ENCODE results near the gene OR5K1.

DNA sequence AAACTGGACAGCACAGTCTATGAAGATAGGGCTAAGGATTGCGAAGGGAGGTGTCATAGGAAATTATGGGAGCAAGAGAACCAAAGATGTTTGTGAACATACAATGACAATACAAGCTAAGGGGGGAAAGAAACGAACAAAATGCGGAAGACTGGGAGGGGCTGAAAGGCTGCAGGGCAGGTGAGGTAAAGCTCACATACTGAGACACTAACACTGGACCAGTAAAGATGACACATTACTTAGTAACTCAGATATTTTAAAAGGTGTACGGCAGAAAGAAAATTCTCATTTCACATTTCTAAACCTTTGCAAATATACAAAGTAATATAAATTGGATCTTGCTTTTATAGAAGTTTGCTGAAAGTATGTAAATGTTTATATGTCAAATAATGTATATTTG, 49.6 kb downstream of the OR5K1 start:
- TF ChIP-seq, protein P1, sequence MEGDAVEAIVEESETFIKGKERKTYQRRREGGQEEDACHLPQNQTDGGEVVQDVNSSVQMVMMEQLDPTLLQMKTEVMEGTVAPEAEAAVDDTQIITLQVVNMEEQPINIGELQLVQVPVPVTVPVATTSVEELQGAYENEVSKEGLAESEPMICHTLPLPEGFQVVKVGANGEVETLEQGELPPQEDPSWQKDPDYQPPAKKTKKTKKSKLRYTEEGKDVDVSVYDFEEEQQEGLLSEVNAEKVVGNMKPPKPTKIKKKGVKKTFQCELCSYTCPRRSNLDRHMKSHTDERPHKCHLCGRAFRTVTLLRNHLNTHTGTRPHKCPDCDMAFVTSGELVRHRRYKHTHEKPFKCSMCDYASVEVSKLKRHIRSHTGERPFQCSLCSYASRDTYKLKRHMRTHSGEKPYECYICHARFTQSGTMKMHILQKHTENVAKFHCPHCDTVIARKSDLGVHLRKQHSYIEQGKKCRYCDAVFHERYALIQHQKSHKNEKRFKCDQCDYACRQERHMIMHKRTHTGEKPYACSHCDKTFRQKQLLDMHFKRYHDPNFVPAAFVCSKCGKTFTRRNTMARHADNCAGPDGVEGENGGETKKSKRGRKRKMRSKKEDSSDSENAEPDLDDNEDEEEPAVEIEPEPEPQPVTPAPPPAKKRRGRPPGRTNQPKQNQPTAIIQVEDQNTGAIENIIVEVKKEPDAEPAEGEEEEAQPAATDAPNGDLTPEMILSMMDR (conservative IDR thresholded peaks at IDR 0.05): no peak
- TF ChIP-seq ZFX (IDR thresholded peaks at IDR 0.05): no peak
